K562 (cell line): ENCODE data around the gene SCRG1. TPM values are rescaled to one million over a fixed set of nuclear protein-coding genes. Genes with fewer than 3 reads are reported as not detected.
A peak's percentile ranks its signal among the peaks of the same experiment; 100 is the strongest.

ENCODE experiments used
- ATAC-seq: fragments of 200-7000 bp; cut with Tn5 transposase; 3 replicates; pipeline ENCODE4 v1.9.1; 2020; ENCODE audit warnings: moderate library complexity
- BruUV-seq: library from RNA; stranded (reverse); fragments of 400-500 nt; replicated peaks from 2 replicates; lab custom pipeline; 2021; lab: Mats Ljungman, UMichigan
- CTCF ChIA-PET: fragments of 300-600 bp; formaldehyde crosslinking; extraction: SDS; loops from one replicate; lab custom pipeline; 2021; ENCODE audit warnings: low intra/inter-chr PET ratio; lab: Yijun Ruan, JAX
- POLR2A ChIA-PET: fragments of 300-600, 350-650 bp; sonication (Branson Sonifier 250); formaldehyde crosslinking; extraction: SDS; loops from one replicate; lab custom pipeline; 2021; ENCODE audit warnings: antibody characterized with exemption, inconsistent platforms; lab: Yijun Ruan, JAX
- DNase-seq, 4 experiments: peaks; one replicate each; pipeline versions ENCODE4 v3.0.0 to v3.0.0-alpha.2; 2011 to 2018; ENCODE audit warnings: low spot score in 3 of 4, mixed read lengths in 3 of 4; ENCODE audit errors: extremely low read depth in 1 of 4
- FAIRE-seq: peaks from 2 replicates; lab custom pipeline; 2011; peaks lifted over from hg19 to GRCh38; lab: Jason Lieb, UNC
- H2AFZ ChIP-seq: 2 replicates; pipeline ENCODE4 v1.6.0; 2011; ENCODE audit warnings: low read depth, low read length, control low read depth, inconsistent platforms
- H3K27ac ChIP-seq: fragments of 200-600 bp; 3 replicates; pipeline ENCODE4 v1.8.0; 2011; ENCODE audit warnings: low read depth, mild to moderate bottlenecking, control low read depth, inconsistent platforms, low read length, moderate library complexity, mixed read lengths; ENCODE audit errors: extremely low read depth
- H3K27me3 ChIP-seq, 2 experiments: fragments of 300-600 bp in 1 of 2; 2 replicates in 1 of 2; 3 replicates in 1 of 2; pipeline versions ENCODE4 v1.6.0 to v1.8.0; 2011; ENCODE audit warnings: inconsistent platforms in 2 of 2, low read length in 2 of 2, mild to moderate bottlenecking in 1 of 2, mixed read lengths in 1 of 2, moderate library complexity in 1 of 2; ENCODE audit not compliant: control insufficient read depth in 2 of 2, insufficient read depth in 2 of 2
- H3K36me3 ChIP-seq: fragments of 300-600 bp; 3 replicates; pipeline ENCODE4 v1.8.0; 2011; ENCODE audit warnings: mild to moderate bottlenecking, low read length, inconsistent platforms; ENCODE audit not compliant: control insufficient read depth, insufficient read depth
- H3K4me1 ChIP-seq, 2 experiments: fragments of 200-600 bp in 1 of 2; replicated peaks in 1 of 2; 2 replicates in 1 of 2; 3 replicates in 1 of 2; pipeline versions ENCODE4 v1.5.1 to v1.8.0; 2011; ENCODE audit warnings: inconsistent platforms in 2 of 2, low read length in 2 of 2, mild to moderate bottlenecking in 1 of 2, mixed read lengths in 1 of 2, moderate library complexity in 1 of 2; ENCODE audit not compliant: control insufficient read depth in 2 of 2, insufficient read depth in 2 of 2
- H3K4me2 ChIP-seq: 2 replicates; pipeline ENCODE4 v1.6.1; 2011; ENCODE audit warnings: low read length, control low read depth, inconsistent platforms, mixed read lengths; ENCODE audit not compliant: insufficient read depth
- H3K4me3 ChIP-seq: fragments of 200-600 bp; sonication (generic), shearing (Covaris generic); 2 replicates; pipeline ENCODE4 v1.5.1; 2016; ENCODE audit warnings: control low read depth, inconsistent platforms
- H3K79me2 ChIP-seq: fragments of 200-600 bp; 3 replicates; pipeline ENCODE4 v1.8.0; 2011; ENCODE audit warnings: low read length, inconsistent platforms; ENCODE audit not compliant: control insufficient read depth, insufficient read depth
- H3K9ac ChIP-seq, 2 experiments: 2 replicates each; pipeline versions ENCODE4 v1.6.0 to v1.6.1; 2011; ENCODE audit warnings: low read depth in 2 of 2, low read length in 2 of 2, control low read depth in 1 of 2, inconsistent platforms in 1 of 2, mild to moderate bottlenecking in 1 of 2, mixed read lengths in 1 of 2; ENCODE audit not compliant: insufficient read depth in 1 of 2
- H3K9me1 ChIP-seq: one replicate; pipeline ENCODE4 v1.6.0; 2011; ENCODE audit warnings: inconsistent platforms, mild to moderate bottlenecking, low read length, moderate library complexity; ENCODE audit not compliant: control insufficient read depth, insufficient read depth
- H3K9me3 ChIP-seq: replicated peaks from 2 replicates; pipeline ENCODE4 v1.5.1; 2011; ENCODE audit warnings: low read depth, low read length, inconsistent platforms; ENCODE audit not compliant: control insufficient read depth, insufficient read depth
- H4K20me1 ChIP-seq: replicated peaks from 2 replicates; pipeline ENCODE4 v1.6.1; 2011; ENCODE audit warnings: low read length, inconsistent platforms, mixed read lengths; ENCODE audit not compliant: control insufficient read depth, insufficient read depth
- CREB3 ChIP-seq: fragments of 450-650 bp; conservative IDR thresholded peaks from 2 replicates; pipeline ENCODE4 v1.6.1; 2016; ENCODE audit warnings: missing genetic modification characterization, low read depth, mild to moderate bottlenecking, missing compliant biosample characterization, moderate library complexity
- DDX20 ChIP-seq: fragments of 450-650 bp; IDR thresholded peaks from 2 replicates; pipeline ENCODE4 v1.6.1; 2016; ENCODE audit warnings: missing genetic modification characterization, low read depth, mild to moderate bottlenecking, missing compliant biosample characterization, moderate library complexity
- HNRNPH1 ChIP-seq: fragments of 200-400 bp; formaldehyde crosslinking; optimal IDR thresholded peaks from 2 replicates; pipeline ENCODE3; 2017; ENCODE audit warnings: low read depth, mild to moderate bottlenecking, low read length, moderate library complexity
- PBX2 ChIP-seq, 2 experiments: IDR thresholded peaks in 1 of 2; conservative IDR thresholded peaks in 1 of 2; 2 replicates each; pipeline ENCODE4 v1.6.1; 2016; ENCODE audit warnings: low read depth in 2 of 2, mild to moderate bottlenecking in 1 of 2, missing compliant biosample characterization in 1 of 2, missing genetic modification characterization in 1 of 2, moderate library complexity in 1 of 2
- VEZF1 ChIP-seq: fragments of 200-800 bp; sonication (Bioruptor generic); IDR thresholded peaks from 2 replicates; pipeline ENCODE4 v1.6.1; 2017; ENCODE audit warnings: missing genetic modification characterization, missing compliant biosample characterization
- YBX1 ChIP-seq: fragments of 450-650 bp; IDR thresholded peaks from 2 replicates; pipeline ENCODE4 v1.7.1; 2016; ENCODE audit warnings: mild to moderate bottlenecking
- ZNF354B ChIP-seq: fragments of 250-450 bp; sonication (Bioruptor Pico); IDR thresholded peaks from 2 replicates; pipeline ENCODE4 v1.4.0; 2020
- ZNF518B ChIP-seq: fragments of 250-450 bp; sonication (Bioruptor Pico); IDR thresholded peaks from 2 replicates; pipeline ENCODE4 v1.5.0; 2021; ENCODE audit warnings: mild to moderate bottlenecking, moderate library complexity
- ZSCAN32 ChIP-seq: fragments of 450-650 bp; formaldehyde crosslinking; IDR thresholded peaks from 2 replicates; pipeline ENCODE4 v1.4.0; 2020; ENCODE audit warnings: mild to moderate bottlenecking, moderate library complexity
- WGBS: fragments of 100-300 bp; shearing (Covaris generic); methylation state at CpG from one replicate; pipeline ENCODE4 v1.1.6; 2016; ENCODE audit warnings: low coverage, mixed read lengths; ENCODE audit not compliant: insufficient coverage; ENCODE audit errors: missing lambda C conversion rate; 5-methylcytosine and 5-hydroxymethylcytosine counted together
- in situ Hi-C: fragments of 300-500 bp; cut with MboI; formaldehyde crosslinking; loops from 4 replicates; pipeline ENCODE4 v1.15.0; 2018; ENCODE audit warnings: inconsistent platforms, mixed read lengths
- intact Hi-C: fragments of 100-400 bp; cut with micrococcal nuclease; formaldehyde crosslinking; loops from 2 replicates; pipeline ENCODE4 v1.14.2; 2022
- polyA plus RNA-seq, 8 experiments: library from polyadenylated mRNA; depleted of rRNA in 4 of 8; stranded (reverse) in 5 of 8; unstranded in 3 of 8; fragments of >200 nt; fragmentation: Nextera tagmentation in 2 of 8; fragmentation: Illumina TruSeq in 1 of 8; extraction: Ambion mirVana in 2 of 8; extraction: Trizol in 1 of 8; gene quantifications; 2 replicates each; pipeline versions ENCODE4 v1.2.1 to v1.2.3, GENCODE V29; 2011 to 2014; ENCODE audit warnings: inconsistent platforms in 1 of 8, missing spikeins in 1 of 8
- total RNA-seq, 7 experiments: library from RNA; depleted of rRNA in 6 of 7; stranded (reverse); fragments of >200 nt in 6 of 7; fragmentation: Illumina TruSeq in 2 of 7; extraction: Trizol in 2 of 7; gene quantifications; 2 replicates each; pipeline versions ENCODE4 v1.2.1 to v1.2.3, GENCODE V29; 2011 to 2021; ENCODE audit warnings: low replicate concordance in 1 of 7

SCRG1 gene
- total and polyA plus RNA-seq, 9 of the 15 experiments (the other 6 are each of a cell fraction or from before 2014, with no cell fraction given), result 0.01 TPM; not detected in 7

GRCh38 chr4:173334891-173335752, 63.8 kb downstream of the SCRG1 start:
- WGBS, result under 1% methylated on average over 35 of the region's 52 CpGs
- Histone ChIP-seq H3K9ac (peak overlapping the region; percentile 93 to 97), H3K79me2 (peaks cover 51% of the 10 kb centered on the region), H4K20me1 (no peaks in the 10 kb centered on the region; the same call in 1 of the 2 replicates), H3K36me3 (peaks cover 33% of the 10 kb centered on the region), H3K27ac (peak overlapping the region; percentile 99), H3K4me3 (peak overlapping the region; percentile 95), H3K4me1 (peaks cover 4 to 13% of the 10 kb centered on the region in 2 experiments; a peak in 4 of 5 replicates), H2AFZ (peak overlapping the region; percentile 90), H3K27me3 (no peaks in the 10 kb centered on the region), H3K9me3 (no peaks in the 10 kb centered on the region), H3K9me1 (no peaks in the 10 kb centered on the region), H3K4me2 (peak overlapping the region; percentile 91)
- intact Hi-C loops (loop anchor here (1.0 to 10.0 kb wide), 3 partner anchors 34 to 950 kb away; partner anchors contain the start of genes CEP44 and FBXO8), in situ Hi-C loops (loop anchor here (5.0 kb wide), 1 partner anchor 32 kb away; no protein-coding TSS in a partner anchor)
- FAIRE-seq (no peak), ATAC-seq (peak; percentile 78), DNase-seq (peak; percentile 90 to 94 (median 94))
- TSS peak; percentile 59 for BruUV-seq
- ChIA-PET POLR2A (interaction anchor here (0.6 to 8.8 kb wide), 26 partner anchors 10 to 1179 kb away, joined by 3 to 123 read pairs (median 4); partner anchors contain the start of genes CEP44, FBXO8 and SAP30), CTCF (no interaction called here)
- TF ChIP-seq PBX2 (CRISPR knock-in tag; IDR thresholded peaks at IDR 0.05; ENCODE audit: low read depth) (no peak), PBX2 (tag; conservative IDR thresholded peaks at IDR 0.05; ENCODE audit: low read depth) (no peak), CREB3 (tag) (no peak), ZNF354B (CRISPR knock-in tag) (no peak), YBX1 (no peak), VEZF1 (CRISPR knock-in tag) (peak; percentile 83), ZNF518B (no peak), ZSCAN32 (CRISPR knock-in tag) (no peak), HNRNPH1 (no peak), DDX20 (tag) (no peak)
